NCI-H1436 (cell line): Measurements from ENCODE around the gene ASB11.

Experiments used
- DNase-seq: peaks from one replicate; lab custom pipeline; 2025; lab: John Stamatoyannopoulos, UW

Gene ASB11

GRCh38 chrX:15315509-15315908, at the start of gene ASB11:
Gene ASB11 (minus strand): TSS chrX:15315640. CDS start chrX:15315605, 35 bp downstream.
- DNase-seq = no peak

- DNase-seq = no peak
Observed at GRCh38 chrX:15359701-15360100, 44.3 kb upstream of the ASB11 start.

GRCh38 chrX:15358533-15358932, 43.1 kb upstream of the ASB11 start:
- DNase-seq = no peak

- no peak for DNase-seq
Observed at GRCh38 chrX:15356444-15356843, 41.0 kb upstream of the ASB11 start.

- no peak for DNase-seq
Observed at GRCh38 chrX:15350329-15350996, 35.0 kb upstream of the ASB11 start.

- peak; percentile 34 for DNase-seq
Observed at GRCh38 chrX:15349046-15349445, 33.6 kb upstream of the ASB11 start.

- no peak for DNase-seq
Observed at GRCh38 chrX:15345976-15346375, 30.5 kb upstream of the ASB11 start.

GRCh38 chrX:15344106-15344505, 28.7 kb upstream of the ASB11 start:
- DNase-seq = no peak

GRCh38 chrX:15343075-15343476, 27.6 kb upstream of the ASB11 start:
- DNase-seq = no peak

- no peak for DNase-seq
Observed at GRCh38 chrX:15340867-15341266, 25.4 kb upstream of the ASB11 start.

GRCh38 chrX:15336023-15336413, 20.6 kb upstream of the ASB11 start:
- DNase-seq = no peak

- peak; percentile 89 for DNase-seq
Observed at GRCh38 chrX:15335135-15336022, 19.9 kb upstream of the ASB11 start, which contains the start of gene PIGA. Gene PIGA (minus strand): TSS chrX:15335523. CDS start chrX:15331930, 3,593 bp downstream.

- DNase-seq = no peak
Observed at GRCh38 chrX:15334561-15334960, 19.1 kb upstream of the ASB11 start.

GRCh38 chrX:15328821-15329220, 13.4 kb upstream of the ASB11 start:
- no peak for DNase-seq

GRCh38 chrX:15328131-15328530, 12.7 kb upstream of the ASB11 start:
- no peak for DNase-seq

- no peak for DNase-seq
Observed at GRCh38 chrX:15322472-15322871, 7.0 kb upstream of the ASB11 start.

GRCh38 chrX:15322072-15322471, 6.6 kb upstream of the ASB11 start:
- DNase-seq = no peak

GRCh38 chrX:15321447-15321846, 6.0 kb upstream of the ASB11 start:
- no peak for DNase-seq

- DNase-seq = no peak
Observed at GRCh38 chrX:15320297-15320696, 4.9 kb upstream of the ASB11 start.

- no peak for DNase-seq
Observed at GRCh38 chrX:15319075-15319474, 3.6 kb upstream of the ASB11 start.

- no peak for DNase-seq
Observed at GRCh38 chrX:15314472-15314871, 968 bp downstream of the ASB11 start.

GRCh38 chrX:15311119-15311518, 4.3 kb downstream of the ASB11 start:
- no peak for DNase-seq

- peak; percentile 42 for DNase-seq
Observed at GRCh38 chrX:15310117-15310516, 5.3 kb downstream of the ASB11 start.
